Measurements from ENCODE around the gene ADI1. TPM values are rescaled to one million over a fixed set of nuclear protein-coding genes. Genes with fewer than 3 reads are reported as not detected.
A peak's percentile ranks its signal among the peaks of the same experiment; 100 is the strongest.

The ADI1 gene
- total and polyA plus RNA-seq, 2 experiments from 2014 or later: 106 to 204 TPM

- H3K4me3 ChIP-seq: no peak overlapping the region
- WGBS (ENCODE audit: low lambda C conversion rate, missing lambda C conversion rate): 92% methylated on average over 14 of the region's 14 CpGs
- TF ChIP-seq EZH2phosphoT487 (IDR thresholded peaks at IDR 0.05; ENCODE audit: low read depth, severe bottlenecking, unreplicated experiment): no peak
- TF ChIP-seq CTCF (IDR thresholded peaks at IDR 0.05; ENCODE audit: poor library complexity): no peak
- TF ChIP-seq EZH2 (IDR thresholded peaks at IDR 0.05; ENCODE audit: borderline replicate concordance): no peak
- no peaks in the 10 kb centered on the region for H3K9me3 ChIP-seq (ENCODE audit: low read depth)
- H2AFZ ChIP-seq: no peak overlapping the region
- H3K27ac ChIP-seq: no peak overlapping the region
- no peaks in the 10 kb centered on the region for H3K79me2 ChIP-seq
- no peaks in the 10 kb centered on the region for H3K36me3 ChIP-seq (replicated peaks; ENCODE audit: insufficient read depth, low read depth)
- no peaks in the 10 kb centered on the region for H3K4me1 ChIP-seq (ENCODE audit: insufficient read depth)
- no peaks in the 10 kb centered on the region for H4K20me1 ChIP-seq (ENCODE audit: insufficient read depth, poor library complexity, severe bottlenecking)
- DNase-seq (ENCODE audit: low spot score): no peak
- no peak overlapping the region for H3K4me2 ChIP-seq
- no peaks in the 10 kb centered on the region for H3K9me2 ChIP-seq (replicated peaks; ENCODE audit: insufficient read depth)
- no peaks in the 10 kb centered on the region for H3K27me3 ChIP-seq
Measured at GRCh38 chr2:3466966-3467365, 52.4 kb downstream of the ADI1 start.

GRCh38 chr2:3466482-3466863, 52.9 kb downstream of the ADI1 start:
- no peak for TF ChIP-seq EZH2phosphoT487 (IDR thresholded peaks at IDR 0.05; ENCODE audit: low read depth, severe bottlenecking, unreplicated experiment)
- no peak for TF ChIP-seq CTCF (IDR thresholded peaks at IDR 0.05; ENCODE audit: poor library complexity)
- no peak for TF ChIP-seq EZH2 (IDR thresholded peaks at IDR 0.05; ENCODE audit: borderline replicate concordance)
- Histone ChIP-seq H3K27me3 (no peaks in the 10 kb centered on the region), H3K79me2 (no peaks in the 10 kb centered on the region), H4K20me1 (ENCODE audit: insufficient read depth, poor library complexity, severe bottlenecking) (no peaks in the 10 kb centered on the region), H3K4me3 (no peak overlapping the region), H3K36me3 (replicated peaks; ENCODE audit: insufficient read depth, low read depth) (no peaks in the 10 kb centered on the region), H3K9me3 (ENCODE audit: low read depth) (no peaks in the 10 kb centered on the region), H2AFZ (no peak overlapping the region), H3K4me2 (no peak overlapping the region), H3K4me1 (ENCODE audit: insufficient read depth) (no peaks in the 10 kb centered on the region), H3K27ac (peak overlapping the region; percentile 77), H3K9me2 (replicated peaks; ENCODE audit: insufficient read depth) (no peaks in the 10 kb centered on the region)
- WGBS (ENCODE audit: low lambda C conversion rate, missing lambda C conversion rate): 97% methylated on average over 9 of the region's 9 CpGs
- DNase-seq (ENCODE audit: low spot score): no peak

GRCh38 chr2:3465844-3466481, 53.4 kb downstream of the ADI1 start:
- H3K9me2 ChIP-seq (replicated peaks; ENCODE audit: insufficient read depth): no peaks in the 10 kb centered on the region
- H3K79me2 ChIP-seq: no peaks in the 10 kb centered on the region
- no peaks in the 10 kb centered on the region for H3K9me3 ChIP-seq (ENCODE audit: low read depth)
- DNase-seq (ENCODE audit: low spot score): peak; percentile 68
- no peak overlapping the region for H3K4me2 ChIP-seq
- no peaks in the 10 kb centered on the region for H4K20me1 ChIP-seq (ENCODE audit: insufficient read depth, poor library complexity, severe bottlenecking)
- H3K27me3 ChIP-seq: no peaks in the 10 kb centered on the region
- H3K36me3 ChIP-seq (replicated peaks; ENCODE audit: insufficient read depth, low read depth): no peaks in the 10 kb centered on the region
- H2AFZ ChIP-seq: no peak overlapping the region
- WGBS (ENCODE audit: low lambda C conversion rate, missing lambda C conversion rate): 70% methylated on average over 13 of the region's 13 CpGs
- TF ChIP-seq EZH2 (IDR thresholded peaks at IDR 0.05; ENCODE audit: borderline replicate concordance) (no peak), CTCF (IDR thresholded peaks at IDR 0.05; ENCODE audit: poor library complexity) (no peak), EZH2phosphoT487 (IDR thresholded peaks at IDR 0.05; ENCODE audit: low read depth, severe bottlenecking, unreplicated experiment) (no peak)
- H3K27ac ChIP-seq: peak overlapping the region; percentile 79
- no peak overlapping the region for H3K4me3 ChIP-seq
- H3K4me1 ChIP-seq (ENCODE audit: insufficient read depth): no peaks in the 10 kb centered on the region
